Astrocyte of the cerebellum (primary cell): ENCODE measurements around the gene ACSF3.

Source experiments
- DNase-seq: peaks from one replicate; pipeline ENCODE4 v3.0.0-alpha.2; 2011; ENCODE audit warnings: low read depth
- H3K4me3 ChIP-seq: 2 replicates; pipeline ENCODE4 v1.5.1; 2011; ENCODE audit warnings: mild to moderate bottlenecking, low read depth, low read length, moderate library complexity
- CTCF ChIP-seq: IDR thresholded peaks from 2 replicates; pipeline ENCODE4 v1.5.1; 2012; ENCODE audit warnings: low read length, low read depth, moderate library complexity, mild to moderate bottlenecking; ENCODE audit errors: missing control alignments
- in situ Hi-C: cut with HindIII; loops from 2 replicates; pipeline ENCODE4 v1.10.0; 2017; ENCODE audit warnings: low sequenced_read_pairs

The ACSF3 gene

GRCh38 chr16:89055313-89055712 lies 38.3 kb upstream of the ACSF3 start:
- H3K4me3 ChIP-seq, result no peak overlapping the region
- in situ Hi-C loops, result no loop called here
- no peak for TF ChIP-seq CTCF
- DNase-seq, result no peak

GRCh38 chr16:89055894-89056555 lies 37.6 kb upstream of the ACSF3 start:
- TF ChIP-seq CTCF, result no peak
- H3K4me3 ChIP-seq, result no peak overlapping the region
- DNase-seq, result no peak
- in situ Hi-C loops, result no loop called here

GRCh38 chr16:89056592-89056991 lies 37.1 kb upstream of the ACSF3 start:
- no peak for DNase-seq
- H3K4me3 ChIP-seq, result no peak overlapping the region
- in situ Hi-C loops, result no loop called here
- no peak for TF ChIP-seq CTCF

GRCh38 chr16:89057738-89058137 lies 35.9 kb upstream of the ACSF3 start:
- no peak for TF ChIP-seq CTCF

DNA sequence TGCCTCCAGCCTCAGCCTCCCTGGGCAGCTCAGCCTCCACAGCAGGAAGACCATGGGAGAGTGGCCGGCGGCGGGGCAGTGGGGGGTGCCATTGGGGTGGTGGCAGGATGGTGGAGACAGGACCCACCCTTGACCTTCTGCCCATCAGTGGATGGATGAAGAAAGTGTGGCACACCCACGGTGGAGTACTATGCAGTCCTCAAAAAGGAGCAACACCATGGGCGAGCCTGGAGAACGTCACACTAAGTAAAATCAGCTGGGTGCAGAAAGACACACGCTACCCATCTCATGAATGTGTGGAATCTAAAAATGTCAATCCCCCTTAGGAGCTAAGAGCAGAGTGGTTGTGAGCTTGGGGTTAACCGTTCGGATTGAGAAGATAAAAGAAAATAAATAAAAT lies 34.8 kb upstream of the ACSF3 start:
- TF ChIP-seq CTCF, result no peak
- DNase-seq, result no peak
- in situ Hi-C loops, result no loop called here
- no peak overlapping the region for H3K4me3 ChIP-seq

More at GRCh38 chr16:89057738-89058137, 35.9 kb upstream of the ACSF3 start:
- in situ Hi-C loops, result no loop called here
- DNase-seq, result no peak
- no peak overlapping the region for H3K4me3 ChIP-seq

GRCh38 chr16:89060207-89060794 lies 33.4 kb upstream of the ACSF3 start:
- no peak overlapping the region for H3K4me3 ChIP-seq
- in situ Hi-C loops, result no loop called here
- DNase-seq, result no peak
- no peak for TF ChIP-seq CTCF
